ENCODE data around the gene CCDC38. TPM values are rescaled to one million over a fixed set of nuclear protein-coding genes. Genes with fewer than 3 reads are reported as not detected.

Gene CCDC38
- total and polyA plus RNA-seq, 7 donors = 0.04 to 0.30 (median 0.08) TPM; not detected in 4

DNA sequence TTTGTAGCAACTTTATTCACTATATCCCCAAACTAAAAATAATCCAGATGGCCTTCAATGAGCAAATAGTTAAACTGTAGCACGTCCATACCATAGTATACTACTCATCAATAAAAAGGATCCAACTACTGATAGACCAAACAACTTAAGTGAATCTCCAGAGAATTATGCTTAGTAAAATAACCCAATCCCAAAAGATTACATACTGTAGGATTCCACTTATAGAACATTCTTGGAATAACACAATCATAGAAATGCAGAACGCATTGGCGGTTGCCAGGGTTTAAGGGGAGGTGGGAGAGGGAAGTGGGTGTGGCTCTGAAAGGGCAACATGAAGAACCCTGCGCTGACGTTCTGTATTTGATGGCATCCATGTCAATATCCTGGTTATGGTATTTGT is 55.1 kb downstream of the CCDC38 start:
- TF ChIP-seq, protein P1, sequence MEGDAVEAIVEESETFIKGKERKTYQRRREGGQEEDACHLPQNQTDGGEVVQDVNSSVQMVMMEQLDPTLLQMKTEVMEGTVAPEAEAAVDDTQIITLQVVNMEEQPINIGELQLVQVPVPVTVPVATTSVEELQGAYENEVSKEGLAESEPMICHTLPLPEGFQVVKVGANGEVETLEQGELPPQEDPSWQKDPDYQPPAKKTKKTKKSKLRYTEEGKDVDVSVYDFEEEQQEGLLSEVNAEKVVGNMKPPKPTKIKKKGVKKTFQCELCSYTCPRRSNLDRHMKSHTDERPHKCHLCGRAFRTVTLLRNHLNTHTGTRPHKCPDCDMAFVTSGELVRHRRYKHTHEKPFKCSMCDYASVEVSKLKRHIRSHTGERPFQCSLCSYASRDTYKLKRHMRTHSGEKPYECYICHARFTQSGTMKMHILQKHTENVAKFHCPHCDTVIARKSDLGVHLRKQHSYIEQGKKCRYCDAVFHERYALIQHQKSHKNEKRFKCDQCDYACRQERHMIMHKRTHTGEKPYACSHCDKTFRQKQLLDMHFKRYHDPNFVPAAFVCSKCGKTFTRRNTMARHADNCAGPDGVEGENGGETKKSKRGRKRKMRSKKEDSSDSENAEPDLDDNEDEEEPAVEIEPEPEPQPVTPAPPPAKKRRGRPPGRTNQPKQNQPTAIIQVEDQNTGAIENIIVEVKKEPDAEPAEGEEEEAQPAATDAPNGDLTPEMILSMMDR (IDR thresholded peaks at IDR 0.05) = no peak
- no peaks in the 10 kb centered on the region for H3K27me3 ChIP-seq (ENCODE audit: insufficient read depth in 3 of 3, low read length in 2 of 3)
- intact Hi-C loops (cut with DNase I) = no loop called here
- no peak overlapping the region for H3K27ac ChIP-seq
- H3K36me3 ChIP-seq (ENCODE audit: insufficient read depth in 1 of 2, low read depth in 1 of 2) = no peaks in the 10 kb centered on the region
- WGBS, 3 donors = 67 to 77% (median 69%) methylated on average over 5 of the region's 5 CpGs
- ATAC-seq = no peak
- no peak overlapping the region for H3K4me3 ChIP-seq
- no peaks in the 10 kb centered on the region for H3K4me1 ChIP-seq
- DNase-seq = no peak
- no peaks in the 10 kb centered on the region for H3K9me3 ChIP-seq

DNA sequence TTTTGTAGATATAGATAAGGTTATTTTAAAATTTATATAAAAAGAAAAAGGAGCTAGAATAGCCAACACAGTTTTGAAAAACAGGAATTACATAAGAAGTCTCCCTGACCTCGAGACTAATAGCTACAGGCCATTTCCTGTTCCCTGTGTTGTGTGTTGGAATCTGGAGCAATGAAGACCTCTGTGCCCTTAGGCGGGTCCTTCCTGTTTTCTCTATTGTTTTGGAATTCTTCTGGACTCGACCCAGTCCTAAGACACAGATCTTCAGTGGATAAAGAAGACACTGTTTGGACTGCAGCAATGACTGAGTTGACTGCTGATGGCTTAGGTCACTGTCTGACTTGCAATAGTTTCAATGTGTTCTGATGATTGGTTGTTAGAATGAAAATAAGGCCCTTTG is 57.4 kb downstream of the CCDC38 start:
- Histone ChIP-seq H3K9me3 (no peaks in the 10 kb centered on the region), H3K27me3 (ENCODE audit: insufficient read depth in 3 of 3, low read length in 2 of 3) (no peaks in the 10 kb centered on the region), H3K36me3 (ENCODE audit: insufficient read depth in 1 of 2, low read depth in 1 of 2) (no peaks in the 10 kb centered on the region), H3K27ac (no peak overlapping the region), H3K4me1 (no peaks in the 10 kb centered on the region), H3K4me3 (no peak overlapping the region)
- 55 to 60% (median 58%) methylated on average over 3 of the region's 3 CpGs for WGBS, 3 donors
- TF ChIP-seq, protein P1 (IDR thresholded peaks at IDR 0.05) = no peak
- intact Hi-C loops (cut with DNase I) = no loop called here
- DNase-seq (no peak), ATAC-seq (no peak)

DNA sequence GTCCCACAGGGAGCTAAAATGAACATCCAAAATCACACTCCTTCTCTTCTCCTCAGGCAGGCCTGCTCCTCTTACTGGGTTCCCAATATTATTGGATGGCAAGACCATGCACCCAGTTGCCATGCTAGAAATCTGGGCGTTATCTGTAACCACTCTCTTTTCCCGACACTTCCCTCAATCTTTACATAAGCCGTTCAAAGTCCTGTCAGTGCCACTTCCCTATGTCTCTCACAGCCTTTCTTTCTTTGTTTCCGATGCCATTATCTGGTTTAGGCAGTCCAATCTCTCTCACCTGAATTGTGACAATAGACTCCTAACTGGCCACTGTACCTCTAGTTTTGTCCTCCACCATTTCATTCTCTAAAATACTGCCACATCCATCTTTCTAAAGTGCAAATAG is 59.5 kb downstream of the CCDC38 start:
- Histone ChIP-seq H3K27me3 (ENCODE audit: insufficient read depth in 3 of 3, low read length in 2 of 3) (no peaks in the 10 kb centered on the region), H3K9me3 (no peaks in the 10 kb centered on the region), H3K36me3 (ENCODE audit: insufficient read depth in 1 of 2, low read depth in 1 of 2) (no peaks in the 10 kb centered on the region), H3K27ac (no peak overlapping the region), H3K4me1 (no peaks in the 10 kb centered on the region), H3K4me3 (no peak overlapping the region)
- DNase-seq (no peak), ATAC-seq (no peak)
- intact Hi-C loops (cut with DNase I) = no loop called here
- WGBS, 3 donors = 92 to 97% (median 93%) methylated on average over 4 of the region's 4 CpGs
- TF ChIP-seq, protein P1 (IDR thresholded peaks at IDR 0.05) = no peak

GRCh38 chr12:95882080-95882479 is 60.3 kb downstream of the CCDC38 start:
- no peak for ATAC-seq
- no peak for DNase-seq
- no peak overlapping the region for H3K27ac ChIP-seq
- H3K4me1 ChIP-seq = no peaks in the 10 kb centered on the region
- H3K36me3 ChIP-seq (ENCODE audit: insufficient read depth in 1 of 2, low read depth in 1 of 2) = no peaks in the 10 kb centered on the region
- no peak overlapping the region for H3K4me3 ChIP-seq
- intact Hi-C loops (cut with DNase I) = no loop called here
- TF ChIP-seq, protein P1 (IDR thresholded peaks at IDR 0.05) = no peak
- H3K27me3 ChIP-seq (ENCODE audit: insufficient read depth in 3 of 3, low read length in 2 of 3) = no peaks in the 10 kb centered on the region
- WGBS, 3 donors = 16 to 19% (median 17%) methylated on average over 1 of the region's 1 CpG
- H3K9me3 ChIP-seq = no peaks in the 10 kb centered on the region

GRCh38 chr12:95881331-95881955 is 61.0 kb downstream of the CCDC38 start:
- DNase-seq (no peak), ATAC-seq (no peak)
- Histone ChIP-seq H3K36me3 (ENCODE audit: insufficient read depth in 1 of 2, low read depth in 1 of 2) (no peaks in the 10 kb centered on the region), H3K4me1 (no peaks in the 10 kb centered on the region), H3K4me3 (no peak overlapping the region), H3K27ac (no peak overlapping the region), H3K27me3 (ENCODE audit: insufficient read depth in 3 of 3, low read length in 2 of 3) (no peaks in the 10 kb centered on the region), H3K9me3 (no peaks in the 10 kb centered on the region)
- 37 to 49% (median 38%) methylated on average over 3 of the region's 3 CpGs for WGBS, 3 donors
- intact Hi-C loops (cut with DNase I) = no loop called here
- TF ChIP-seq, protein P1 (IDR thresholded peaks at IDR 0.05) = no peak

Measured in psoas muscle (tissue), 8 donors.